WTC11 (cell line): ENCODE results near the gene CLIC5. TPM values are rescaled to one million over a fixed set of nuclear protein-coding genes. Genes with fewer than 3 reads are reported as not detected.

Experiments
- ATAC-seq: fragments of 200-7000 bp; cut with Tn5 transposase; 2 replicates; pipeline ENCODE4 v1.10.0; 2021; ENCODE audit warnings: mild to moderate bottlenecking, moderate library complexity
- CTCF ChIA-PET: fragments of 300-600 bp; sonication (Branson Sonifier 250); formaldehyde crosslinking; loops from one replicate; lab custom pipeline; 2021; ENCODE audit warnings: antibody characterized with exemption; lab: Charles Lee
- POLR2A ChIA-PET: fragments of 350-600 bp; sonication (Branson Sonifier 250); formaldehyde crosslinking; loops from one replicate; lab custom pipeline; 2021; ENCODE audit warnings: antibody characterized with exemption; lab: Charles Lee
- DNase-seq: peaks from one replicate; pipeline ENCODE4 v3.0.0; 2021; ENCODE audit warnings: low spot score
- H3K27ac Mint-ChIP-seq: 2 replicates; pipeline ENCODE4 v1.8.0; 2021; ENCODE audit warnings: mixed read lengths
- H3K27me3 Mint-ChIP-seq: 2 replicates; pipeline ENCODE4 v1.8.0; 2021; ENCODE audit warnings: low read depth, mild to moderate bottlenecking, moderate library complexity, mixed read lengths
- H3K36me3 Mint-ChIP-seq: 2 replicates; pipeline ENCODE4 v1.8.0; 2021; ENCODE audit warnings: mixed read lengths
- H3K4me1 Mint-ChIP-seq: 2 replicates; pipeline ENCODE4 v1.8.0; 2022; ENCODE audit warnings: mixed read lengths
- H3K4me3 Mint-ChIP-seq: 2 replicates; pipeline ENCODE4 v1.8.0; 2021; ENCODE audit warnings: mild to moderate bottlenecking, moderate library complexity, mixed read lengths
- H3K9me3 Mint-ChIP-seq: 2 replicates; pipeline ENCODE4 v1.8.0; 2021; ENCODE audit warnings: mixed read lengths
- ATF1 ChIP-seq: sonication (generic); formaldehyde crosslinking; IDR thresholded peaks from 2 replicates; pipeline ENCODE4 v1.8.1; 2023; ENCODE audit warnings: mild to moderate bottlenecking, moderate library complexity, missing genetic modification reagents
- CDX4 ChIP-seq: fragments of 250-450 bp; sonication (Bioruptor Pico); IDR thresholded peaks from 2 replicates; pipeline ENCODE4 v1.9.0; 2021; ENCODE audit warnings: moderate library complexity, mild to moderate bottlenecking, inconsistent platforms, borderline replicate concordance
- E2F1 ChIP-seq: sonication (generic); formaldehyde crosslinking; IDR thresholded peaks from 2 replicates; pipeline ENCODE4 v1.8.0; 2022; ENCODE audit warnings: mild to moderate bottlenecking, missing genetic modification reagents
- FOXP4 ChIP-seq: sonication (generic); formaldehyde crosslinking; IDR thresholded peaks from 2 replicates; pipeline ENCODE4 v1.8.0; 2022; ENCODE audit warnings: mild to moderate bottlenecking, missing genetic modification reagents
- GABPB1 ChIP-seq: sonication (generic); formaldehyde crosslinking; IDR thresholded peaks from 2 replicates; pipeline ENCODE4 v1.8.1; 2023; ENCODE audit warnings: mild to moderate bottlenecking, missing genetic modification reagents
- NFATC4 ChIP-seq: fragments of 250-450 bp; sonication (Bioruptor Pico); IDR thresholded peaks from 2 replicates; pipeline ENCODE4 v1.9.0; 2021; ENCODE audit warnings: mild to moderate bottlenecking
- NFE2L1 ChIP-seq: sonication (generic); formaldehyde crosslinking; IDR thresholded peaks from 2 replicates; pipeline ENCODE4 v1.8.1; 2023; ENCODE audit warnings: missing genetic modification reagents
- PRDM15 ChIP-seq: sonication (generic); formaldehyde crosslinking; IDR thresholded peaks from 2 replicates; pipeline ENCODE4 v1.8.0; 2022; ENCODE audit warnings: missing genetic modification reagents
- STAT6 ChIP-seq: sonication (generic); formaldehyde crosslinking; conservative IDR thresholded peaks from 2 replicates; pipeline ENCODE4 v1.8.1; 2023; ENCODE audit warnings: mild to moderate bottlenecking, low read depth, missing genetic modification reagents, moderate library complexity
- ZBTB43 ChIP-seq: sonication (generic); formaldehyde crosslinking; IDR thresholded peaks from 2 replicates; pipeline ENCODE4 v1.8.1; 2023; ENCODE audit warnings: mild to moderate bottlenecking, missing genetic modification reagents
- ZNF121 ChIP-seq: sonication (generic); formaldehyde crosslinking; IDR thresholded peaks from 2 replicates; pipeline ENCODE4 v1.8.0; 2023; ENCODE audit warnings: missing genetic modification reagents
- ZNF138 ChIP-seq: sonication (generic); formaldehyde crosslinking; conservative IDR thresholded peaks from 2 replicates; pipeline ENCODE4 v1.8.1; 2022; ENCODE audit warnings: mild to moderate bottlenecking, moderate library complexity, missing genetic modification reagents
- ZNF671 ChIP-seq: fragments of 250-450 bp; sonication (Bioruptor Pico); IDR thresholded peaks from 2 replicates; pipeline ENCODE4 v1.8.0; 2021; ENCODE audit warnings: mild to moderate bottlenecking
- total RNA-seq: library from RNA; stranded (reverse); gene quantifications from 3 replicates; pipeline ENCODE4 v1.2.3, GENCODE V29; 2021

The CLIC5 gene
- total RNA-seq, 1 experiment from 2014 or later: 0.22 TPM

GRCh38 chr6:45851034-45851400 lies 164.6 kb downstream of the CLIC5 start:
- peaks cover 13% of the 10 kb centered on the region for H3K27me3 Mint-ChIP-seq
- H3K36me3 Mint-ChIP-seq: no peaks in the 10 kb centered on the region; the same call in 1 of the 2 replicates
- H3K9me3 Mint-ChIP-seq: peaks cover 12% of the 10 kb centered on the region; the same call in 1 of the 2 replicates
- H3K27ac Mint-ChIP-seq: no peak overlapping the region
- POLR2A ChIA-PET: no interaction called here
- no peak overlapping the region for H3K4me3 Mint-ChIP-seq
- no peak for ATAC-seq
- TF ChIP-seq GABPB1 (CRISPR knock-in tag) (no peak), E2F1 (CRISPR knock-in tag) (no peak), NFATC4 (CRISPR knock-in tag) (no peak), STAT6 (CRISPR knock-in tag) (no peak), FOXP4 (CRISPR knock-in tag) (no peak), ZBTB43 (CRISPR knock-in tag) (no peak), CDX4 (CRISPR knock-in tag) (no peak)
- TF ChIP-seq, all 79 proteins: peak for 0
- DNase-seq: no peak
- CTCF ChIA-PET: no interaction called here
- H3K4me1 Mint-ChIP-seq: peaks cover 30% of the 10 kb centered on the region

GRCh38 chr6:45850378-45851033 lies 165.2 kb downstream of the CLIC5 start:
- no peaks in the 10 kb centered on the region; the same call in 1 of the 2 replicates for H3K36me3 Mint-ChIP-seq
- H3K27me3 Mint-ChIP-seq: peaks cover 12% of the 10 kb centered on the region
- peak overlapping the region; percentile 9; the same call in 1 of the 2 replicates for H3K27ac Mint-ChIP-seq
- ATAC-seq (no peak; the same call in 1 of the 2 replicates), DNase-seq (no peak)
- H3K9me3 Mint-ChIP-seq: peaks cover 12% of the 10 kb centered on the region; the same call in 1 of the 2 replicates
- CTCF ChIA-PET: no interaction called here
- H3K4me3 Mint-ChIP-seq: no peak overlapping the region
- POLR2A ChIA-PET: no interaction called here
- peaks cover 35% of the 10 kb centered on the region for H3K4me1 Mint-ChIP-seq
- TF ChIP-seq ZNF121 (no peak), ATF1 (CRISPR knock-in tag) (no peak), NFE2L1 (CRISPR knock-in tag) (no peak), FOXP4 (CRISPR knock-in tag) (no peak), ZBTB43 (CRISPR knock-in tag) (no peak), CDX4 (CRISPR knock-in tag) (no peak), PRDM15 (CRISPR knock-in tag) (no peak), ZNF671 (no peak), ZNF138 (no peak), STAT6 (CRISPR knock-in tag) (no peak)
